AG09309 (cell line): ENCODE results near the gene ECPAS.
"Not testable (repeated sequence)": the region's sequence is repeated elsewhere in the genome, so short reads cannot be mapped to it uniquely, and the experiment has no call there.

Experiments
- DNase-seq: peaks from one replicate; pipeline ENCODE4 v3.0.0-alpha.2; 2010; ENCODE audit warnings: low read depth
- H3K4me3 ChIP-seq: 2 replicates; pipeline ENCODE4 v1.5.1; 2011; ENCODE audit warnings: mild to moderate bottlenecking, low read depth, low read length, moderate library complexity; ENCODE audit not compliant: control insufficient read depth
- CTCF ChIP-seq: IDR thresholded peaks from 2 replicates; pipeline ENCODE4 v1.5.1; 2011; ENCODE audit warnings: mild to moderate bottlenecking, low read depth, low read length, inconsistent platforms; ENCODE audit not compliant: insufficient read depth, control insufficient read depth; ENCODE audit errors: missing control alignments

ECPAS gene

GRCh38 chr9:111451570-111451969, 32.6 kb downstream of the ECPAS start:
- no peak overlapping the region for H3K4me3 ChIP-seq
- DNase-seq, result no peak
- no peak for TF ChIP-seq CTCF

DNA sequence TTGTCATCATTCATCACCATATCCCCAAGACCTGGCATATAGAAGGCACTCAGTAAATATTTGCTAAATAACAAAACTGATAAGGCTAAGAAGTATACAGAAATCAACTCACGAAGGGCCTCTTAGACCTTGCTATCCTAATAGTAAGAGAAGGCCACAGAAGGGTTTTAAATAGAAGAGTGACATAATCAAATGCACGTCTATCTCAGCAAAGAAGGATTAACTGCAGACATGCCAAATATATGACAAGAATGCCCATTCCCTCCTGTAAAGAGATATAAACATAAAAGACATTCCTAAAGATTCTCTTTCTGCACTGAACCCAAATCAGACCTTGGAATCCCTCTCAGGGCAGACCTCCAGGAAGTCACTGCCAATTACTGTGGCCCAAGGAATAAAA, 34.1 kb downstream of the ECPAS start:
- H3K4me3 ChIP-seq, result no peak overlapping the region
- DNase-seq, result no peak
- TF ChIP-seq CTCF, result no peak

DNA sequence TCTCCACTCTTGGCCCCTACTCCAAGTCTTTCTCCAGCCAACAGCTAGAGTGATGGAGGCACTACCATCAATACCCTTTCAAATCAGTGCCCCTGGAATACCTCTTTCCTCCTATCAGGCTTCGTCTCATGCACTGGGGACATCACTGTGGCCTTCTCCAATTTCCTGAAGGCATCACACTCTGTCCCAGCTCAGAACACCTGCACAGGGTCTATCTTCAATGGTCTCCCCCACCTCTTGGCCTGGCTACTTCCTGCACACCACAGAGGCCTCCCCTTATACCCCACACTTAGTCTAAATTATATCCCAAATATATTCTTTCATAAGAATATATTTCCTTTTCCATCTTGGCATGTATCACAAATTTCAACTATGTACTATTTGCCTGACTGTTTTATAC, 34.5 kb downstream of the ECPAS start:
- H3K4me3 ChIP-seq, result no peak overlapping the region
- no peak for TF ChIP-seq CTCF
- DNase-seq, result no peak

- not testable (repeated sequence) for DNase-seq, H3K4me3 ChIP-seq
Measured at GRCh38 chr9:111445799-111446198, 38.4 kb downstream of the ECPAS start.

DNA sequence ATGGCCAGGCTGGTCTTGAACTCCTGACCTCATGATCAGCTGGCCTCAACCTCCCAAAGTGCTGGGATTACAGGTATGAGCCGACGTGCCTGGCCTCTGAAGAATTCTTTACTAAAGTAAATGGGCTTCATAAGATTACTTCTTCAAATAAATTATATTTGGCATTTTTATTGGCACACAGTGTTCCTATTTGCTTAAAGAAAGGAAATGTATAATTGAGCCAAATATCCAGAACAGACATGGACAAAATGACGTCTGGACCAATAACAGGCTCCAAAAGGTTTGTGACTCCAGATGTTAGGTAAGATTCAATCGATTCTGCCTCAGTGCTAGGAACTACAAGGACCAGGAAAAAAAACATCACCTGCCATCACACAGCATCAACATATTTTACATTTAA, 40.7 kb downstream of the ECPAS start:
- H3K4me3 ChIP-seq, result no peak overlapping the region
- no peak for TF ChIP-seq CTCF
- no peak for DNase-seq

GRCh38 chr9:111442360-111443027, 41.7 kb downstream of the ECPAS start:
- no peak overlapping the region for H3K4me3 ChIP-seq
- DNase-seq, result no peak
- no peak for TF ChIP-seq CTCF

DNA sequence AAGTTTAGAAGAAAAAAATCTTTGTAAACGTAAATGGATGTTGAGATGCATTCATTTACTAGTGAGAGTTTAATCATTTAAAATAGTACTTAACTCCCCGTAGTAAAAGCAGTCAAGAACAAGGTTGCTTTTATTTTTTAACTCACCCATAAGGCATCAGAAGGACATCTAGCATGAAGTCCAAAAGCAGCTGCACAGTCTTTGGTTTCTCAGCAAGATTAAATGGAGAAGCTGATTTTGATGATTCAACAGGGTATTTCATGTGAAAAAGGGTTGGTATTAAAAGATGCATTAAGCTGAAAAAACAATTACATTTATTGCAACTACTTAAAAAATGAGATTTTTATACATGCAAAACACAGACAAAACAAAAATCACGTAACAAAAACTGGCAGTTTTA, 44.0 kb downstream of the ECPAS start:
- TF ChIP-seq CTCF, result no peak
- no peak for DNase-seq
- no peak overlapping the region for H3K4me3 ChIP-seq
